ENCODE results near the gene MYO7B.

DNA sequence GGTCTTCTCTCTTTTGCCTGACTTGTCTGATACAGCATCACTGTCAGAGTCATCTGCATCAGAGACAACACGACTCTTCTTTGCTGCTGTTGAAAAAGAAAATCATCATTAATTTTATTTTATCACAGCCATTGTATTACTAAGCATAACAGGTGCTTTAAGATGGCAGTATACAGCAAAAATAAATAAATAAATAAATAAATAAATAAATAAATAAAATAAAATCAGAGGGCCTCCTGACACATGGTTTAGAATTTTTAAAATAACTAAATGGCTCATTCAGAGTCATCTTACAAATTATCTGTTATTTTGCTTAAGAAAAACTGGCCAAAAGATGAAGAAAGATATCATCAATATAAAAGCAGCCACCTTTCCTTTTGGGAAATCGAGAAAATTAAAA lies 32.0 kb upstream of the MYO7B start:
- TF ChIP-seq, protein P1, sequence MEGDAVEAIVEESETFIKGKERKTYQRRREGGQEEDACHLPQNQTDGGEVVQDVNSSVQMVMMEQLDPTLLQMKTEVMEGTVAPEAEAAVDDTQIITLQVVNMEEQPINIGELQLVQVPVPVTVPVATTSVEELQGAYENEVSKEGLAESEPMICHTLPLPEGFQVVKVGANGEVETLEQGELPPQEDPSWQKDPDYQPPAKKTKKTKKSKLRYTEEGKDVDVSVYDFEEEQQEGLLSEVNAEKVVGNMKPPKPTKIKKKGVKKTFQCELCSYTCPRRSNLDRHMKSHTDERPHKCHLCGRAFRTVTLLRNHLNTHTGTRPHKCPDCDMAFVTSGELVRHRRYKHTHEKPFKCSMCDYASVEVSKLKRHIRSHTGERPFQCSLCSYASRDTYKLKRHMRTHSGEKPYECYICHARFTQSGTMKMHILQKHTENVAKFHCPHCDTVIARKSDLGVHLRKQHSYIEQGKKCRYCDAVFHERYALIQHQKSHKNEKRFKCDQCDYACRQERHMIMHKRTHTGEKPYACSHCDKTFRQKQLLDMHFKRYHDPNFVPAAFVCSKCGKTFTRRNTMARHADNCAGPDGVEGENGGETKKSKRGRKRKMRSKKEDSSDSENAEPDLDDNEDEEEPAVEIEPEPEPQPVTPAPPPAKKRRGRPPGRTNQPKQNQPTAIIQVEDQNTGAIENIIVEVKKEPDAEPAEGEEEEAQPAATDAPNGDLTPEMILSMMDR (IDR thresholded peaks at IDR 0.05 in 8 of 11, conservative IDR thresholded peaks at IDR 0.05 in 3 of 11), result no peak
- TF ChIP-seq POLR2A (IDR thresholded peaks at IDR 0.05), result no peak
